Measurements from ENCODE around the gene PCDH20.
"Not testable (repeated sequence)": the region's sequence is repeated elsewhere in the genome, so short reads cannot be mapped to it uniquely, and the experiment has no call there.

The PCDH20 gene

GRCh38 chr13:61415749-61416148 lies at the start of gene PCDH20:
Gene PCDH20, minus strand, starts transcription at chr13:61415849. Its CDS starts 691 bp downstream, at chr13:61415158.
- no peak for DNase-seq (ENCODE audit: low read depth, low spot score)

- no peak for DNase-seq (ENCODE audit: low read depth, low spot score)
Measured at GRCh38 chr13:61463024-61463423, 47.4 kb upstream of the PCDH20 start.

DNA sequence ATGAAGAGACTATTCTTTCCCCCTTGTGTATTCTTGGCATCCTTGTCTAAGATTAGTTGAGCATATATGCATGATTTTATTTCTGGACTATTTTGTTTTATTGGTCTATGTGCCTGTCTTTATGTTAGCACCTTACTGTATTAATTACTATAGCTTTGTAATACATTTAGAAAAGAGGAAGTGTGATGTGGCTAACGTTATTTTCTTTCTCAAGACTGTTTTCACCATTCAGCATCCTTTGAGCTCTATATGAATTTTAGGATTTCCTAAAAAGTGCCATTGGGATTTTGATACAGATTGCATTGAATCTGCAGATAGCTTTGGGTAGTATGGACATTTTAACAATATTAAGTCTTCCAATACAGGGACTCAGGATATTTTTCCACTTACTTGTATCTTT lies 37.5 kb upstream of the PCDH20 start:
- DNase-seq (ENCODE audit: low read depth, low spot score) = no peak

DNA sequence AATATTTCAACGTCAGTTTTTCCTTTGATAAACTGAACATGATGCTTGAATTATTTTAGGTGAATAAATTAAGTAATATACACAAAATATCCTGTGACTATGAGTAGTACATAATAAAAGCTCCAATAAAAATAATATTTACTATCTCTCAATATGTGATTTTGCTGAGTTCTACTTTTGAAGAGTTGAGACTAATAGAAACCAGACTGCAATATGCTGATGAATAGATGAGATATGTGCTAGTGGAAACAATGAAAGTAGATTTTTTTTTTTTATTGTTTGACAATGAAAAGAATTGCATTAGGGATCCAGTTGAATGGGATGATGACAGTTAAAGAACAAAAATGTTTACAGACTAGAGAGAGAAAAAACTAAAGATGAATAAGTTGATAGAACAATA lies 16.4 kb upstream of the PCDH20 start:
- DNase-seq (ENCODE audit: low read depth, low spot score) = no peak

GRCh38 chr13:61423915-61424314 lies 8.3 kb upstream of the PCDH20 start:
- DNase-seq (ENCODE audit: low read depth, low spot score) = no peak

DNA sequence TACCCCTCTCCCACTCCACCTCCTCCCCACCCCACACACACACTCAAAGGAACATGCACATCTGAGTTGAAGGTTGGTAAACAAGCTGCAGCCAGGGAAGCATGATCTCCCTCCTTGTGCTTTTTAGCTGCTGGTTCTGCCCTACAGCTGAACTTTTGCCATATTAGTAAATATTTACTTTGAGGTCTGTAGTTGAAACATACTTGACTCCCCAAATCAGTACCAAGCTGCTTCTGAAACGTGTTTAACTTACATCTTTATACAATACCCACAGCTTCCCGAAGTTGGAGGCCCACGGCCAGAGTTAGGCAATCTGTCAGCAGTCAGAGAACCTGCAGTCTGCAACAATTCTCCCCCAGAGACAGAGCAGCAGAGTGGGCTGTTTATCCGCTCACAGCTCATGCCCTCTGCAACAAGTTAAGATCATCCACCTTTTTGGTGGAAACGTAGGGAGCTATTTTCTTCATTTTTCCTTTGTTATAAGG lies 1.5 kb upstream of the PCDH20 start:
- DNase-seq (ENCODE audit: low read depth, low spot score) = peak; percentile 2

DNA sequence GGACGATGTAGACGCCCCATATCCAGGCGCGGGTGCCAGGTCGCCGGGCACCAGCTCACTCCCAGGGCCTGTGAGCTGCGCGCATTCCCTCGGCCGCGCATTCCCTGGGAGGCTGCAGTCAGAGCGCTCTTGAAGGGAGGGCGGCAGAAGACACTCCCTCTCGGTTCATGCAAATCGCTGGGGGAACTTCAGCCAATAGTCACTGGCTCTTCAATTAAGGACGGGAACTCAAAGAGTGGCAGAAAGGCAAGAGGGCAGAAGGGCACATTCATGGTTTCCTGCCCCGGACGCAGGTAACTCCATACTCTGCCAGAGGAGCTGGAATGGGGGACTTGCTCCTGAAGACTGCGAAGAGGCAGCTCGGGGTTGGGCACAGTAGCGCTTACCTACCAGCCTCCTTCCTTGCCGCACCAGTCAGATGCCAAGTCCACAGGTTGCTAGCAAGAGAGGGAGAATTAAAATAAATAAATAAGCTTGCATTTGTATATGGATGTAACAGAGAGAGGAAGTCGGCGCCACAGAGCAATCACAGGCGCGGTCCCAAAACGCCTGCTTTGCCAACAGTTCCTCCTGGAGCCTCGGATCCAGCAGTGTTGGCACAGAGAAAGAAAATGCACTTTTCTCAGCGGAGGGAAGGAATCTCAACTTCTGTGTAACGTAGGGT lies 459 bp downstream of the PCDH20 start:
- peak; percentile 82 for DNase-seq (ENCODE audit: low read depth, low spot score)

DNA sequence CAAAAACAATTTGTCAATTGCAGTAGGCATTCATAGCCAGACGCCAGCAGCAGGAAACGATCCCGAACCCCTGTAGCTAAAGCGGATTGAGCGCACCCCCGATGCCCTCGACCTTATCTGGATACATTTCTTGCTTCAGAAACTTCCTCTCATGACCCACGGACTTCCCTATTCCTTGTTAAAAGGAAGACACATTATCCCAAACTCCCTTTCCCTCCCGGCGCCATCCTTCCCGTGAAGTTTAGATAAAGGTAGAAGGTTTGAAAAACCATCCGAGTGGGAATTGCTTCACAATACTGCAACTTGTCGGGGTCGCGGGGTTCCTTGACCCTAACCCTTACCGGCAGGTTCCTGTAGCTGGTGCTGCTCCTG lies 977 bp downstream of the PCDH20 start:
- no peak for DNase-seq (ENCODE audit: low read depth, low spot score)

DNA sequence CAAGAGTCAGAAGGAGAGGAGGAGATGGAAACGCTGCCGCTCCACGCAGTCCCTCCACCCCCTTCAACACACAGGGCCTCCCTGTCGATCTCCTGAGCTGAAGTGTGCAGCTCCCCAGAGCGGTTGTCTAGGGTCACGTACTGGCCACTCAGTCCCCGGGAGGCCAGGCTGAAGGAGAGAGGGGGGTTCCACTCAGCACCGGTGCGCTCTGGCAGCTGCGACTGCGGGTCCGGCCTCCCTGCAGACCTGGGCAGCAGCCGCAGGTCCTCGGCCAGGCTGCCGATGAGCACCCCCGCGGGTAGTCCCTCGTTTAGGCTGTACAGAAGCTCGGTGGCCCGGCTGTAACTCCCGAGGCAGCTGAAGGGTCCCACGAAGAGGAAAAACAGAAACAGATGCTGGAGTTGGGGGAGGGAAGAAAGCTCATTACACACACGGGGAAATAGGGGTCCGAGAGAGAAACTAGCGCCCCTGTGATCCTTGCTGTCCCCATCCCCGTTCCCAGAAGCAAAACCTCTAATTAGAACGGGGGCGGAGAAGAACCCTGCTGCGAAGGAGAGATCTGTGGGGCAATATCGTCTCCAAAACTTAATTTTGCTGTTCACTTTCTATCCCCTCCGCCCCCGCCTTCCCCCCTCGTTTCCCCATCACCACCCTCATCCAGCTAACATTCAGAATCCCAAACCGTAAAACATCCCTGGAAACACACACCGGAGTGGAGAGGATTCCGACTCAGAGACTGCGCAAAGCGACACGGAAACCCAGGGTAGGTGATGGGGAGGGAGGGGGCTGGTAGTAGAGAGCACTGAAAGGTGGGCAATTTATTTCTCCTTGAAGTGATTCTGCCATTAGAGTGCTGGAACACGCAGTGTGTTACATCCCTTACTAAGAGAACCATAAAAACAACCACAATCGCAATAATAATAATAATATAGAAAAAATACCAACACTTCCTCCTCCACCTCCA lies 1.8 kb downstream of the PCDH20 start:
- DNase-seq (ENCODE audit: low read depth, low spot score) = peak; percentile 27

GRCh38 chr13:61410669-61411297 lies 4.9 kb downstream of the PCDH20 start:
- DNase-seq (ENCODE audit: low read depth, low spot score) = peak; percentile 34

- no peak for DNase-seq (ENCODE audit: low read depth, low spot score)
Measured at GRCh38 chr13:61410266-61410665, 5.4 kb downstream of the PCDH20 start.

DNA sequence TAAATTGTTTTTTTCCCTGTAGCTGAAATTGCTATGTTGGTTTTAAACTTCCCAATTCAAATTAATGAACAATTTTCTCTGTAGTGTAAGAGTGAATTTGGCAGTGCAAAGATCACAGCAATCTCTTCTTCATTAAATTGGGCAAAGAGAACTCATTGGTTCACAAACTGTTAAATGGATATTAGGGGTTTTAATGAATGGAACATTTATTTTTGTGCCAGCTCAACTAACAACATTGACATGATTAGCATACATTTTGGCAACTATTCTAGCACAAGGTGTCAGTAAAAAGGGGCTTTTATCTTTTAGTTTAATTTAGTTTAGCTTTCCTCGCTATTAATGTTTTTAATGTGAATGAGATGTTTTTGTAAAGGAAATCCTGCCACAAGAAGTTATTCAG lies 7.1 kb downstream of the PCDH20 start:
- no peak for DNase-seq (ENCODE audit: low read depth, low spot score)

- DNase-seq (ENCODE audit: low read depth, low spot score) = no peak
Measured at GRCh38 chr13:61406275-61406674, 9.4 kb downstream of the PCDH20 start.

DNA sequence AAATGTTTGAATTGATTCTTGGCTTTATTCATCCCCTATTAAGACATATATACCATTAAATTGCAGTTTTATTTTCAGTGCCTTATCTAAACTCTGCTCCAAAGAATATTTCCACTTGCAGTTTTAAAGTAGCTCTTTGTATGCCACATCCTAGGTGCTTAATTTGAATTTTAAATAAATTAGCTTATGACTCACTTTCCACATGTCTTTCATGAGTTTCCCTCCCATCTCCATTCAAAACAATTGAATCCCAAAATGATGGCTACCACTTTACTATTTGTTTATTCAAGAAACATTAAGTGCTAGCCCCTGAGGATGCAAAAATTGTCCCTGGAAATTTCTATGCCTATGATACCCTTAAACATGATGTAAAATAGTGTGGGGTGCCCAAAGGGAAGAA lies 19.5 kb downstream of the PCDH20 start:
- DNase-seq (ENCODE audit: low read depth, low spot score) = no peak

- no peak for DNase-seq (ENCODE audit: low read depth, low spot score)
Measured at GRCh38 chr13:61391426-61391825, 24.2 kb downstream of the PCDH20 start.

DNA sequence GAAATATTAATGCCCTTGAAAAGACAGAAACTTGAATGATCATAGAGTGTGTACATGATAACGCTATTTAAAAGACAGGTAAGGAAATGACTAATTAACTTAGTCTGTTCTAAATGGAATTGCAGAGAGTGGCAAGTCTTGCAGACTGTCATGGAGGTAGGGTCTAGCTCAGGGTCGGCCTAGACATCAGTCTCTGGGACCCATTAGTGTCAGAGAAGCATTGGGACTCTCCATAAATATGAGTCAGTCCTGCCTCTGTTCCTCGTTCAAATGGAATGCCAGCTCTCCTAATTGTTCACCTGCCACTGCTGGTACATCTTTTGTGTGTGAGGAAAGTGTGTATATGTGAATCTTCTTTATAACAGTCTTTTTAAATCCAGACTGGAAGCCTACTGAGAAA lies 28.0 kb downstream of the PCDH20 start:
- DNase-seq (ENCODE audit: low read depth, low spot score) = no peak

- no peak for DNase-seq (ENCODE audit: low read depth, low spot score)
Measured at GRCh38 chr13:61383111-61383510, 32.5 kb downstream of the PCDH20 start.

DNA sequence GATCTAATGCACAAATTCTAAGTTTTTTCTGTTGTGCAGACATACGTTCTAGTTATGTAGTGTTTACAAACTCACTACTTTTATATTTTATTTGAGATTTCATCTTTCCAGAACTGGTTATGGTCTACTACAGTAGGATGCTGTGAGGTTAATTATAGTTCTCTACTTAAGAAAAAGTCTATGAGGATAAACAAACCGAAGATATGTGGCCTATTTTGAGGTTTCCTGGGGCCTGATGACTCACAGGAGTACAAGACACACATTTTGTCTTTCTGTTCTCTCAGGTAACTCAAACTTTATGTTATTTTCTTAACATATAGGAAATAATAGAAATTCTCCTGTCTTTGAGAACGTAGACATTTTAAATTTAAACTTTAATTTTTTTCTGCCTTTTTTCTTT lies 45.1 kb downstream of the PCDH20 start:
- peak; percentile 8 for DNase-seq (ENCODE audit: low read depth, low spot score)

DNA sequence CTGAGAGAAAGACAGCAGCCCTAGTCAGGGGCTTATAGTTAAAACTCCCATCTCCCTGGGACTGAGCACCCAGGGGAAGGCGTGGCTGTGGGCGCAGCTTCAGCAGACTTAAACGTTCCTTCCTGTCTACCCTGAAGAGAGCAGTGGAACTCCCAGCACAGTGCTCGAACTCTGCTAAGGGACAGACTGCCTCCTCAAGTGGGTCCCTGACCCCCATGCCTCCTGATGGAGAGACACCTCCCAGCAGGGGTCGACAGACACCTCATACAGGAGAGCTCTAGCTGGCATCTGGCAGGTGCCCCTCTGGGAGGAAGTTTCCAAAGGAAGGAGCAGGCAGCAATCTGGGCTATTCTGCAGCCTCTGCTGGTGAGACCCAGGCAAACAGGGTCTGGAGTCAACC lies 51.0 kb downstream of the PCDH20 start:
- DNase-seq (ENCODE audit: low read depth, low spot score) = not testable (repeated sequence)

DNA sequence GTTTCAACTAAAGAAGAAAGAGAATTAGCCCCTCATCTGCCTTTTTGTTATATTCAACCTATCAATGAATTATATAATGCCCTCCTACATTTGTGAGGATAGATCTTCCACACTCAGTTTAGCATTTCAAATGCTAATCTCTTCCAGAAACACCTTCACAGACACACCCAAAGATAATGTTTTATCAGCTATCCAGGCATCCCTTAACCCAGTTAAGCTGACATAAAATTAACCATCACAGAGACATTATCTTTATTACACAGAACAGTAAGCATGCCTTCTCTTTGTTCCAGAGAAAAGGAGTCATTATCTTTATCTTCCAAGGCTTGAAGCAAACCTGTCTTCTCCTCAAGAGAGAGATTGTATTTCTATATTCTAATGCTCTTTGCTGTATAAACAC lies 53.1 kb downstream of the PCDH20 start:
- no peak for DNase-seq (ENCODE audit: low read depth, low spot score)

All from astrocyte of the hippocampus (primary cell).